HG03066 (cell line): ENCODE data around the gene CARF.
A peak's percentile ranks its signal among the peaks of the same experiment; 100 is the strongest.
"Not testable (repeated sequence)": the region's sequence is repeated elsewhere in the genome, so short reads cannot be mapped to it uniquely, and the experiment has no call there.

ENCODE experiments used
- ATAC-seq: cut with Tn5 transposase; IDR thresholded peaks from one replicate; pipeline ENCODE4 v1.9.1; 2021; ENCODE audit warnings: low read depth; ENCODE audit not compliant: unreplicated experiment

CARF gene

GRCh38 chr2:202911512-202912341, at the start of gene CARF, which contains the start of gene WDR12:
Gene CARF, plus strand, starts transcription at chr2:202912275. Its CDS starts 29,628 bp downstream, at chr2:202941903.
Gene WDR12, minus strand, starts transcription at chr2:202911673. Its CDS starts 197 bp downstream, at chr2:202911476.
- ATAC-seq, result peak; percentile 73

GRCh38 chr2:202870431-202871299, 41.4 kb upstream of the CARF start:
- ATAC-seq, result peak; percentile 66

- peak; percentile 52 for ATAC-seq
These were observed 40.6 kb upstream of the CARF start, which contains the start of gene ICA1L for GRCh38 chr2:202871300-202872141. Gene ICA1L, minus strand, starts transcription at chr2:202871766. Its CDS starts 42,757 bp downstream, at chr2:202829009.

- no peak for ATAC-seq
These were observed 34.4 kb upstream of the CARF start for GRCh38 chr2:202877699-202878098.

GRCh38 chr2:202881570-202881969, 30.5 kb upstream of the CARF start:
- no peak for ATAC-seq

- no peak for ATAC-seq
These were observed 27.9 kb upstream of the CARF start for GRCh38 chr2:202883987-202884675.

- no peak for ATAC-seq
These were observed 26.9 kb upstream of the CARF start for GRCh38 chr2:202885190-202885589.

GRCh38 chr2:202905507-202905906, 6.6 kb upstream of the CARF start:
- not testable (repeated sequence) for ATAC-seq

GRCh38 chr2:202908186-202908585, 3.9 kb upstream of the CARF start:
- no peak for ATAC-seq

GRCh38 chr2:202909394-202910192, 2.5 kb upstream of the CARF start:
- no peak for ATAC-seq

GRCh38 chr2:202910250-202910649, 1.8 kb upstream of the CARF start:
- ATAC-seq, result not testable (repeated sequence)

GRCh38 chr2:202910698-202911097, 1.4 kb upstream of the CARF start:
- ATAC-seq, result no peak

GRCh38 chr2:202911203-202911511, 918 bp upstream of the CARF start:
- ATAC-seq, result peak; percentile 13

GRCh38 chr2:202912342-202913201, 497 bp downstream of the CARF start:
- peak; percentile 58 for ATAC-seq

- no peak for ATAC-seq
These were observed 6.8 kb downstream of the CARF start for GRCh38 chr2:202918860-202919259.

- ATAC-seq, result no peak
These were observed 20.5 kb downstream of the CARF start for GRCh38 chr2:202932425-202933138.

- ATAC-seq, result no peak
These were observed 21.1 kb downstream of the CARF start for GRCh38 chr2:202933139-202933510.

GRCh38 chr2:202933958-202934357, 21.9 kb downstream of the CARF start:
- no peak for ATAC-seq
